ENCODE results near the gene PRXL2C.
A peak's percentile ranks its signal among the peaks of the same experiment; 100 is the strongest.
"Not testable (repeated sequence)": the region's sequence is repeated elsewhere in the genome, so short reads cannot be mapped to it uniquely, and the experiment has no call there.

Gene PRXL2C

GRCh38 chr9:96646081-96646991 lies 8.8 kb downstream of the PRXL2C start:
- no peak for DNase-seq

DNA sequence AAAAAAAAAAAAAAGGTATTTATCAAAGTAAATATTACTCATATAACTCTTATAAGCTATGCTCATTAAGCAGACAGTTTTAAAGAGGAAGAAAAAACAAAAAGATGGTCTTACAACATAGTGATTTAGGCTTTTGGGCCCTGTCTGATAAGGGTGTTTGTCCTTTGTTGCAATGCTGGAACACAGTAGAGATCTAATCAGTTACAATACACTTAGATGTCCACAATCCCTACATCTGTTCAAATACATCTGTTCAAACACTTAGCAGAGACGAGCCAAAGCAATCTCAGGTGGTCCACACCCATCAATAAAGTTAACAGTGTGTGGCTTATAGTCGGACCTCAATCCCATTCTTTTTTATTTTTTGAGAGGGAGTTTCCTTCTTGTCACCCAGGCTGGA lies 11.0 kb downstream of the PRXL2C start:
- no peak for DNase-seq

GRCh38 chr9:96641514-96641913 lies 13.6 kb downstream of the PRXL2C start:
- no peak for DNase-seq

GRCh38 chr9:96638606-96639364 lies 16.3 kb downstream of the PRXL2C start:
- DNase-seq, result no peak

DNA sequence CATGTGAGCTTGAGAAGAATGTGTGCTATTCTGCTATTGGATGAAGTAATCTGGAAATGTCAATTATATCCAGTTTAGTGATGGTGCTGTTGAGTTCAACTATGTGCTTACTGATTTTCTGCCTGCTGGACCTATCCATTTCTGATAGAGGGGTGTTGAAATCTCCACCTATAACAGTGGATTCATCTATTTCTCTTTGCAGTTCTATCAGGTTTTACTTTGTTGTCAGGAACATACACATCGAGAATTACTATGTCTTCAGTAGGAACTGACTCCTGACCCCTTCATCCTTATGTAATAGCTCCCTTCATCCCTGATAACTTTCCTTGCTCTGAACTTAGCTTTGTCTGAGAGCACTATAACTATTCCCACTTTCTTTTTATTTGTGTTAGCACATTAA lies 18.7 kb downstream of the PRXL2C start:
- no peak for DNase-seq

GRCh38 chr9:96633579-96633978 lies 21.5 kb downstream of the PRXL2C start:
- not testable (repeated sequence) for DNase-seq

DNA sequence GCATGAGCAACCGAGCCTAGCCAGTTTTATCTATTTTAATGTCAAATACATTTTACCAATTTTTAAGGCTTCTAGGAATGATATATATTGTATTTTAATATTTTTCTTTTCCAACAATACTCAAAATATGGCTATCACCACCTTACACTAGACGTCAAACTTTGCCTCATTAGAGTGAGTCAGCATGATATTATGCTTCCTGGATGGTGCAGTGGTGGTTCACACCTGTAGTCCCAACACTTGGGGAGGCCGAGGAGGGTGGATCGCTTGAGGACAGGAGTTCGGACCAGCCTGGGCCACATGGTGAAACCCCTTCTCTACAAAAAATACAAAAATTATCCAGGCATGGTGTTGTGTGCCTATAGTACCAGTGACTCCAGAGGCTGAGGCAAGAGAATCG lies 28.2 kb downstream of the PRXL2C start:
- DNase-seq, result no peak

GRCh38 chr9:96621618-96622017 lies 33.5 kb downstream of the PRXL2C start:
- DNase-seq, result no peak

DNA sequence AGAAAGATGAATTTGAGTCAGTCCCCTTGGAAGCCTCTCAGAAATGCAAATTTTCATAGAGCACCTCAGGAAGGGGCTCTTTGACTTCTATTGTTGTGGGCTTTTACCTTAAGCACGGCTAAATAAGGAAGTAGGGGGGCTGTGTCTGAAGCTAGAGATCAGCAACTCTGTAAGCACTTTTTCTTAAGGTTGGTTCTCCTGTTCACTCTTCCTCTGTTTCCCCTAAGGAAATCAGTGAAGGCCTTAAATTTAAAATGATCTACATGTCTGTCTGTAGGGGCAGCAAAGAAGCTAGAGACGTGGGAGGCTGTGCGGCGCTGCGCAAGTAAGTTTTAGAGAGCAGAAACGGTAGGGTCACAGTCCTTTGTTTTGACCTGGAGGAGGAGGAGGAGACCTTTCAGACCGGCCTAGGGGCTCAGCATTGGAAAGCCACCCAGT lies 34.3 kb downstream of the PRXL2C start:
- DNase-seq, result no peak

DNA sequence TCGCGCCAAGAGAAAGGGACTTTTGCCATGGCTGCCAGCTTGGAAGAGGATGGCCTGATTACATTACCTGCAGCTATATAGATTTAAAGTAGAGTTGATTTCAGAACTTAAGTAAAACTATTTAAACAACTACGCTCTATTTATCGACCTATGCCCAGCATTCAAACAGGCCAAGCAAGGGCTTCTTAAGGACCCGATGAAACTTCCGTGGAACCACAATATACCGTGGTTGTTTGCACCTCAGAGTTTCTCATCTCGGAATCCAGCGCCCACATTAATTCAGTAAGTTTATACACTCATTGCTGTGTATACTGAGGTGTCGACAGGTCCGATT lies 35.0 kb downstream of the PRXL2C start:
- DNase-seq, result no peak

- DNase-seq, result peak; percentile 59
Observed at GRCh38 chr9:96619491-96620180, 35.5 kb downstream of the PRXL2C start, which contains the start of gene CDC14B. CDC14B (minus strand) TSS chr9:96619843; CDS start chr9:96619378, 465 bp downstream.

- DNase-seq, result no peak
Observed at GRCh38 chr9:96619124-96619465, 36.0 kb downstream of the PRXL2C start.

DNA sequence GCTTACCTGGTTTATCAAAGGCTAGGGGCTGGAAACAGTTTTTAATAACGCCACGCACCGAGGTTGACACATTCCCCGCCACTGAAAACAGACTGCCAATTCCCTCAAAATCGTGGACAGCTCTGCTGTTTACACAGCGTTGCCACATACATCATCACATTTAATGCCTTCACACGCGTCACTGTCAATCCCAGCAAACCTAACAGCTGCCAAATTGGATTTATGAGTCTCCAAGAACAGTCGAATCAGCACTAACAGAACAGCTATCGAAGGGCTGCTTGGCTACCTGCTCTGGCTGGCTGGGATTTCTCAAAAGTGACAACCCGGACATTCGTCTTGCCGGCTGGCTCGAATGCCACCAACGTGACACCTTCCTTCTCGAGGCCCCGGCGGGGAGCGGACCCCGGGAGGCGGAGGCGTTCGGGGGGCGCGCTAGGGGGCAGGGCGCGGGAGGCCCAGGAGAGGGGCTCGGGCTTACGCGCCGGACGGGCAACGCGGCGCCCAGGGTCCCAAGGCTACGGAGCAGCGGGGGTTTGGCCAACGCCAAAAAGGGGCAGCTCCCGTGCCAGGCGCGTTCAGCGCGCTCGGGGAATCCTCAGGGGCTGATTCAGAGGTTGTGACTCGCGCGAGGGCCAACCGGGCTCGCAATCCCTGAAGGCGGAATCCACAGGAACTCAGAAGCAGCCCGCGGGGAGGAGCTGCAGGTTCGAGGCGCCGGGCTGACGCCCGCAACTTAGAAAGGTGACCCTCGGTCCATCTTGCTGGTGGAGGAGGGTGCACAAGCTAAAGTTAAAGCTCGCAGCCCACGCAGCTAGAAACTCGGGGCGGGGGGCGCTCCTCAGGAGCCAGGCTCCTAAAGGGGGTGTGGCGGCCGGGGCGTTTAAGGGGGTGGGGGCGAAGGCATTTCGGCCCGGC lies 36.7 kb downstream of the PRXL2C start:
- DNase-seq, result no peak

- DNase-seq, result no peak
Observed at GRCh38 chr9:96617439-96618185, 37.5 kb downstream of the PRXL2C start.

- no peak for DNase-seq
Observed at GRCh38 chr9:96616817-96617438, 38.2 kb downstream of the PRXL2C start.

GRCh38 chr9:96615411-96615810 lies 39.7 kb downstream of the PRXL2C start:
- no peak for DNase-seq

- not testable (repeated sequence) for DNase-seq
Observed at GRCh38 chr9:96614664-96615063, 40.5 kb downstream of the PRXL2C start.

DNA sequence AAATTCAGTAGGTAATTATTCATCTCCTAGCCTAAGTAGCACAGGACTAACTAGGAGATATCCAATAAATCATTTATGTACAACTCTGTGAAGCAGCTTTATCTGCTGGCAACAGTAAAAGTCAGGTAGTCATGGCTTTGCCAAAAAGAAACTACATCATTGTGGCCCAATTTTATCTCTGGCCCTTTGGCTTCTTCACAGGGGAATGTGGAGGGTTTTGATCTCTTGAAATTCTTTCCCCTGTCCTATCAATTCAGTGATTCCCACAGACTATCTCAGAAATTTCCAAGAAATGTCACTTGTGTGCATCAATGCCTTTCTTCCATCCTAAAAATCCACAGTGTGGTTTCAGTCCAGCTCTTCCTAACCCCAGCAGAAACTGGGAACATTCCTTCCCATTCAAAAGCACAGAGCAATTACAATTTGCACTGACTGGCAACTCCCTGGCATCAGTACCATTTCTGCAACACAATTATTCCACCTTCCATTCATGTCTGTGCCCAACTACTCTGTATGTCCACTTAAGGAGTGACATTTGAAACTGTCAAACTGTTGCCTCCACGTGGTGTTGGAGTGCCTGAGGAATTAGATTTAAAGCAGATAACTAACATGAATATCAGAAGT lies 42.0 kb downstream of the PRXL2C start:
- no peak for DNase-seq

- DNase-seq, result no peak
Observed at GRCh38 chr9:96612105-96612965, 42.8 kb downstream of the PRXL2C start.

DNA sequence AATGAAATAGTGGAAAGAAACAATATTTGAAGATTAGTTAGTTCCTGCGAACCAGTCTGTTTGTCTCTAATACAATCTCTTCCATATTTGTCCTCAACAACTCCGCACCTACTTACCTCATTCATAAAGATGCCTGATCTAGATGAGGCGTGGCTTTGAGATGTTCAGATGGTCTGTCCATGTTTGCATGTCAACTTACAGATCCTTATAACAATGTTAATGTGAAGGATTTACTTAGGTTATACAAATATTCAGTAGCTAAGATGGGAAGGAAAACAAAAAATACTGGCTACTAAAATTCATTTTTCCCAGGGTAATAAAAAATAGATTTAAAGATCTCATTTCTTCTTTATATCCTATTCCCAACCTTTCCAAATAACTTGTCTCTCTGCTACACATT lies 43.8 kb downstream of the PRXL2C start:
- DNase-seq, result no peak

Measured in NCI-H1417 treated with DMSO at 0.1 percent for 48 hours (cell line).